ENCODE measurements around the gene NRSN2. TPM values are rescaled to one million over a fixed set of nuclear protein-coding genes. Genes with fewer than 3 reads are reported as not detected.

Gene NRSN2, protein sequence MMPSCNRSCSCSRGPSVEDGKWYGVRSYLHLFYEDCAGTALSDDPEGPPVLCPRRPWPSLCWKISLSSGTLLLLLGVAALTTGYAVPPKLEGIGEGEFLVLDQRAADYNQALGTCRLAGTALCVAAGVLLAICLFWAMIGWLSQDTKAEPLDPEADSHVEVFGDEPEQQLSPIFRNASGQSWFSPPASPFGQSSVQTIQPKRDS
- total RNA-seq: 1 to 10 TPM; 9.5 to 9.7 TPM

DNA sequence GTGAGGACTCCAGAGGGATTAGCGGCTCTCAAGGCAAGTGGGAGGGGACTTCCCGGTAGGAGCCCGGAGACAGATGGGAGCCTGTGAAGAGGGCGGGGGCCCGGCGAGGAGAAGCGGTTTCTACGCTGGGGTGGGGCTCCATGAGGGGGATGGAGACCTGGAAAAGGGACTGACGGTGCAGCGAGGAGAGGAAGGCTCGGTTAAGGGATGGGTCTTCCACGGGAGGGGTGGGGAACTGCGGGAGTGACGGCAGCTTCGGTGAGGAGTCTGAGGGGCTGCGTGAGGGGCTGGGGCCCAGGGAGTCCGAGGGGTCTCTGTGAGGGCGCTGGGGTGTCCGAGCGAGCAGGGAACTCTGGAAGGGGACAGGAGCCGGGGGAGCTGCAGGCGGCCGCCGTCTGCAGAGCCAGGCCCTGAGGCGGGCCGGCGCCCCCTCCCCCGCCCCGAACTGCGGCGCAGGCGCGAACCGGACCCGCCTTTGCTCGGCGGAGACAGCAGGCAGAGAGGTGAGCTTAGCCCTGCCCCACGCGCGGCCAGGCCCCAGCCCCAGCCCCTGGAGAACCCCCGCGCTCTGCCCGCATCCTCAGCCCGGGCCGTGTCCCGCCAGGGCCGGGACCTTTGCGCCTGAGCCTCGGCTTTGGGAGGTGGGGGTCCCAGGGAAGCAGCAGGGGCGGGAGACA is at the start of gene NRSN2:
TSS of gene NRSN2 (plus strand) at position 472 of the 677 bp plus-strand sequence. CDS start 2,533 bp downstream, outside the sequence.
- intact Hi-C loops (cut with micrococcal nuclease): no loop called here
- Mint-ChIP-seq H3K9me3 (peaks cover 6% of the 10 kb centered on the region), H3K27me3 (no peaks in the 10 kb centered on the region), H3K4me3 (peak within 1 kb of the TSS; percentile 87), H3K27ac (peak within 1 kb of the TSS; percentile 63), H3K36me3 (peaks cover 6% of the 10 kb centered on the region), H3K4me1 (ENCODE audit: low read depth) (peaks cover 12% of the 10 kb centered on the region)
- peak; percentile 44 for DNase-seq
- ChIA-PET POLR2A (interaction anchor here (0.5 kb wide), 1 partner anchor 61 kb away, joined by 3 read pairs; the partner anchor contains the start of gene RBCK1), CTCF (interaction anchor here (0.5 to 4.2 kb wide), 4 partner anchors 8 to 85 kb away, joined by 3 to 37 read pairs (median 8); partner anchors contain the start of gene TRIB3)

DNA sequence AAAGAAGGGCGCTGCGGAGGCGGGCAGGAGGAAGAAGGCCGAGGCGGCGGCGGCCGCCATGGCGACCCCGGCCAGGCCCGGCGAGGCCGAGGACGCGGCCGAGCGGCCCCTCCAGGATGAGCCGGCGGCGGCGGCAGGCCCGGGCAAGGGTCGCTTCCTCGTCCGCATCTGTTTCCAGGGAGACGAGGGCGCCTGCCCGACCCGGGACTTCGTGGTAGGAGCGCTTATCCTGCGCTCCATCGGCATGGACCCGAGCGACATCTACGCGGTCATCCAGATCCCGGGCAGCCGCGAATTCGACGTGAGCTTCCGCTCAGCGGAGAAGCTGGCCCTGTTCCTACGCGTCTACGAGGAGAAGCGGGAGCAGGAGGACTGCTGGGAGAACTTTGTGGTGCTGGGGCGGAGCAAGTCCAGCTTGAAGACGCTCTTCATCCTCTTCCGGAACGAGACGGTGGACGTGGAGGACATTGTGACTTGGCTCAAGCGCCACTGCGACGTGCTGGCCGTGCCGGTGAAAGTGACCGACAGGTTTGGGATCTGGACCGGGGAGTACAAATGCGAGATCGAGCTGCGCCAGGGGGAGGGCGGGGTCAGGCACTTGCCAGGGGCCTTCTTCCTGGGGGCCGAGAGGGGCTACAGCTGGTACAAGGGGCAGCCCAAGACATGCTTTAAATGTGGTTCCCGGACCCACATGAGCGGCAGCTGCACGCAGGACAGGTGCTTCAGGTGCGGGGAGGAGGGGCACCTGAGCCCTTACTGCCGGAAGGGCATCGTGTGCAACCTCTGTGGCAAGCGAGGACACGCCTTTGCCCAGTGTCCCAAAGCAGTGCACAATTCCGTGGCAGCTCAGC is 48.8 kb upstream of the NRSN2 start:
- Mint-ChIP-seq H3K4me3 (peak overlapping the region; percentile 88), H3K9me3 (no peaks in the 10 kb centered on the region)

DNA sequence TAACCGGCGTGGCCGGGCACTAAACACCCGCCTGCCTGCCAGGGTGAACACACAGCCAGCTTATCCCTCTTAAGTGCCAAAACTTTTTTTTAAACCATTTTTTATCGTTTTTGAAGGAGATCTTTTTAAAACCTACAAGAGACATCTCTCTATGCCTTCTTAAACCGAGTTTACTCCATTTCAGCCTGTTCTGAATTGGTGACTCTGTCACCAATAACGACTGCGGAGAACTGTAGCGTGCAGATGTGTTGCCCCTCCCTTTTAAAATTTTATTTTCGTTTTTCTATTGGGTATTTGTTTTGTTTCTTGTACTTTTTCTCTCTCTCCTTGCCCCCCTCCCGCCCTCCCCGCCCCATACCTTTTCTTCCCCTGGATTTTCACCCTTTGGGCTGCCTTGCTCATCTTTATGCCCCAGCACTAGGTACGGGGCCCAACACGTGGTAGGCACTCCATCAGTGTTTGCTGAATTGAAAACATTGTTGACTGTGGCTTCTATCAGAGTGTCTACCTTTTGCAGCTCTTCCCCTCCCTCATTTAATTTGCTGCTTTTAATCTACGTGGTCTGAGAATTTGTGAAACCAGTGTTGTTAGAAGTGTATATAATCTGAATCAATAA is 48.0 kb upstream of the NRSN2 start:
- intact Hi-C loops (cut with micrococcal nuclease): loop anchor here (1.0 kb wide), 1 partner anchor 25 kb away; no protein-coding TSS in a partner anchor
- peaks cover 44% of the 10 kb centered on the region for H3K4me1 Mint-ChIP-seq (ENCODE audit: low read depth)
- CTCF ChIA-PET: interaction anchor here (0.6 to 4.4 kb wide), 5 partner anchors 11 to 49 kb away, joined by 3 to 25 read pairs (median 5); partner anchors contain the start of gene SOX12
- DNase-seq: no peak
- peak overlapping the region; percentile 95 for H3K27ac Mint-ChIP-seq
- peak overlapping the region; percentile 88 for H3K4me3 Mint-ChIP-seq
- H3K9me3 Mint-ChIP-seq: no peaks in the 10 kb centered on the region
- peaks cover 23% of the 10 kb centered on the region for H3K36me3 Mint-ChIP-seq
- H3K27me3 Mint-ChIP-seq: no peaks in the 10 kb centered on the region
- POLR2A ChIA-PET: interaction anchor here (2.0 to 2.4 kb wide), 2 partner anchors 26 to 33 kb away, joined by 9 to 17 read pairs; partner anchors contain the start of gene SOX12

More for the DNA sequence above, 48.8 kb upstream of the NRSN2 start:
- Mint-ChIP-seq H3K36me3 (peaks cover 23% of the 10 kb centered on the region), H3K27me3 (no peaks in the 10 kb centered on the region), H3K4me1 (ENCODE audit: low read depth) (peaks cover 44% of the 10 kb centered on the region), H3K27ac (peak overlapping the region; percentile 95)
- intact Hi-C loops (cut with micrococcal nuclease): loop anchor here (1.0 to 2.0 kb wide), 2 partner anchors 26 to 109 kb away; no protein-coding TSS in a partner anchor
- ChIA-PET CTCF (interaction anchor here (0.6 to 4.4 kb wide), 6 partner anchors 12 to 49 kb away, joined by 3 to 25 read pairs (median 4); partner anchors contain the start of gene SOX12), POLR2A (interaction anchor here (0.7 to 2.4 kb wide), 3 partner anchors 27 to 109 kb away, joined by 3 to 17 read pairs (median 9); partner anchors contain the start of gene SOX12)
- peak; percentile 68 for DNase-seq

DNA sequence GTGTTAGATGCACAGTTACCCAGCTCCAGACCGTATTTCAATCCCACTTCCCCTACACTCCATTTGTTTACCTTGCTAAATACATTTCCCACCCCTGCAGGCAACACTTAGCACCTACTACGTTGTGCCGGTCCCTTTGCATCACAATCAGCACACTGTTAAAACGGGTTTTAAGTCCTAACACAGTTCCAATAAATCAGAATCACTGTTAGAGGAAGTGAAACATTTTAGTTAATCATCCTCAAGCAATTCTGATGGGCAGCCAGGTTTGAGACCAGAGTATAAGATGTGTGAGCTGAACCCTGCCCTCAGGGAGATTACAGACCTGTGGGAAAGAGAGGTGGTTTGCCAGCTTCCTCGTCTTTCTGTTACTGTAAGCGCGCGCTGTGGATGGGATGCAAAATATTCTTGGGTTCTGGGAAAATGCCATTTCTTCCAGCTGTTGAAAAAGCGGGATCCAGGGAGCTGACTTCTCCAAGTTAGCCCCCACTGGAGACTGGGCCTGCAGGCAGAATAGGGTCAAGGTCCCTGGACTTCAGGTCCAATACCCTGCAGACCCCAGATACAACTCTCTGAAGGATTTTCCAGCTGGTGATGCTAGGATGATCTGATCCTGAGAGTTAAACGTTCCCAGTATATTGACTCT is 46.4 kb upstream of the NRSN2 start:
- Mint-ChIP-seq H3K4me1 (ENCODE audit: low read depth) (peaks cover 44% of the 10 kb centered on the region), H3K27me3 (no peaks in the 10 kb centered on the region), H3K27ac (peak overlapping the region; percentile 67), H3K9me3 (no peaks in the 10 kb centered on the region), H3K4me3 (peak overlapping the region; percentile 88), H3K36me3 (peaks cover 23% of the 10 kb centered on the region)
- POLR2A ChIA-PET: interaction anchor here (0.6 to 1.4 kb wide), 3 partner anchors 23 to 146 kb away, joined by 3 to 4 read pairs (median 4); no protein-coding TSS in a partner anchor
- intact Hi-C loops (cut with micrococcal nuclease): no loop called here
- CTCF ChIA-PET: interaction anchor here (0.9 to 4.4 kb wide), 4 partner anchors 10 to 30 kb away, joined by 3 to 25 read pairs (median 3); partner anchors contain the start of gene SOX12
- no peak for DNase-seq

DNA sequence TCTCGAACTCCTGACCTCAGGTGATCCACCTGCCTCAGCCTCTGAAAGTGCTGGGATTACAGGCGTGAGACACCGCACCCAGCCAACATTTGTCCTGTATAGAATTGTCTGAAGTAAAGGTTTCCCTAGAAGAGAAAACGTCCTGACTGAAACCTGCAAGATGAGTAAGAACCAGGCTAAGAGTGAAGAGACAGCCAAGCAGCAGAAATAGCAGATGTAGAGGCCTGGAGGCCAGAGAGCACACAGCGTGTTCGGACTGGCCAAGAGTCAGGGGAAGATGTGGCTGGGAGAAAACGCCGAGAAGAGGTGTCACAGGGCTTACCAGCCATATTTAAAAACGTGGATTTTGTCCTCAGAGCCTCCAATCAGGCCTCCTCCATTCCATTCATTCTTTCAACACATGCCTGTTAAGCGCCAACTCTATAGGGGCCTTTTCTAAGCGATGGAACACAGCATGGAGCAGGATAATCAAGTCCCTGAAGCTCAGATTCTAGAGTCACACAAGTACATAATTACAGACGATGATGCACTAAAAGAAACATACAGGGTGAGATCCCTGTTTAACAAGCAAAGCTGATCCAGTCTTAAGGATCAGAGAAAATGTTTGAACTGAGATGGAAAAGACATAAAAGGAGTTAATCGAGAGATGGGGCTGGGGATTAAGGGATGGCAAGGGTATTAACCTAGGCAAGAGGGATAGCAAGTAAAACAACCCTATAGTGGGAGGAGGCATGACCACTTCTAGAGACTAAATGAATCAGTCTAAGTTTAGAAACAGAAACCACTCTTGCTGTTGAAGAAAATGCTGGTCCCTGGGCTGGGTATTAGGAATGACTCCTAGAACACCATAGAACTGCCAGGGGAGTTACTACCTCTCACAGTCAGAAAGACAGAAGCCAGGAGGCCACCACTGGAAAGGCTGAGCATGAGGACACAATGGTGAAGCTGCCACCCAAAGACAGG is 44.7 kb upstream of the NRSN2 start:
- DNase-seq: no peak
- Mint-ChIP-seq H3K9me3 (no peaks in the 10 kb centered on the region), H3K27me3 (no peaks in the 10 kb centered on the region), H3K36me3 (peaks cover 23% of the 10 kb centered on the region), H3K4me3 (no peak overlapping the region), H3K4me1 (ENCODE audit: low read depth) (peaks cover 31% of the 10 kb centered on the region), H3K27ac (no peak overlapping the region)
- CTCF ChIA-PET: interaction anchor here (1.2 to 4.4 kb wide), 3 partner anchors 22 to 28 kb away, joined by 8 to 25 read pairs (median 8); no protein-coding TSS in a partner anchor
- POLR2A ChIA-PET: interaction anchor here (1.4 kb wide), 1 partner anchor 28 kb away, joined by 4 read pairs; no protein-coding TSS in a partner anchor
- intact Hi-C loops (cut with micrococcal nuclease): no loop called here

DNA sequence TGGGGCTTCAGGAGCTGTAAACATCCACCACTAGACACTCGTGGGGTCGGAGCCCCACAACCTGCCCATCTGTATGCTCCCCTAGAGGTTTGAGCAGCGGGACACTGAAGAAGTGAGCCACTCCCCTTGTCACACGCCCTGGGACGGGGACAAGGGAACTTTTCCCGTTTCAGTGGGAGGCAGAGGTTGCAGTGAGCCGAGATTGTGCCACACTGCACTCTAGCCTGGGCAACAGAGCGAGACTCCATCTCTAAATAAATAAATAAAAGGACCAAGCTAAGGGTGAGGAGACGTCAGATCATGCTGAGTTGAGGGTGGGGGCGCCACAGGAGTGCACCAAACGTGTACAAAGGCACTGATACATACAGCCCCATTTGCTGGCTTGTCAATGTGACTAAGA is 41.2 kb upstream of the NRSN2 start:
- no peaks in the 10 kb centered on the region for H3K27me3 Mint-ChIP-seq
- H3K36me3 Mint-ChIP-seq: peaks cover 3% of the 10 kb centered on the region
- H3K4me3 Mint-ChIP-seq: no peak overlapping the region
- DNase-seq: no peak
- CTCF ChIA-PET: no interaction called here
- H3K27ac Mint-ChIP-seq: no peak overlapping the region
- H3K9me3 Mint-ChIP-seq: no peaks in the 10 kb centered on the region
- intact Hi-C loops (cut with micrococcal nuclease): no loop called here
- peaks cover 25% of the 10 kb centered on the region for H3K4me1 Mint-ChIP-seq (ENCODE audit: low read depth)
- POLR2A ChIA-PET: no interaction called here

DNA sequence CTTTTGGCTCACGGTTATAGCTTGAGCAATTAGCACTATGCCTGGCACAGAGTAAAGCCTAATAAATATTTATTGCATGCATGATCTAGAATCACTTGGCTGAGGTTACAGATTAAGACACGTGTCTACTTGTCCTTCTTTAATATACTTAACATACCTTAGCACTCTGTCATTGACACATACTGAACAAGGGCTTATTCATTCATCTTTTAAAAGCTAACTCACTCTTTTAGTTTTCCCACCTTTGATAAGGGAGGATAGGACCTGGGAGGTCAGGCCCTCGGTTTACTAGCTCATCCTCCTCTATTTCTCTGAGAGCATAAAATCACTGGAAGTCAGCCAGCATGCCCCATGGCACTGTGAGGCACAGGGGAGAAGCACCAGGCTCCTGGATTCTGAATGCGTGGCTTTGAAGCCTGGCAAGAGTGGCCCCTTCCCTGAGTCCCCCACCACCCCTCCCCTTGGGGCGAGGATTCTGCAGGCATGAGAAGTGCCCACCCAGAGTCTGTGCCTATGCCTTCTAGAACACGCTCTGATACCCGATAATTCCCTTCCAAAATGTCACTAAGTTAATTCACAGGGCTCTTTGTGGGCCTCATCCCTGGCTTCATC is 38.4 kb upstream of the NRSN2 start:
- H3K9me3 Mint-ChIP-seq: no peaks in the 10 kb centered on the region
- H3K36me3 Mint-ChIP-seq: no peaks in the 10 kb centered on the region
- peaks cover 10% of the 10 kb centered on the region for H3K4me1 Mint-ChIP-seq (ENCODE audit: low read depth)
- H3K27ac Mint-ChIP-seq: no peak overlapping the region
- no peak for DNase-seq
- POLR2A ChIA-PET: no interaction called here
- intact Hi-C loops (cut with micrococcal nuclease): no loop called here
- no peak overlapping the region for H3K4me3 Mint-ChIP-seq
- no peaks in the 10 kb centered on the region for H3K27me3 Mint-ChIP-seq
- CTCF ChIA-PET: interaction anchor here (2.1 kb wide), 1 partner anchor 21 kb away, joined by 7 read pairs; no protein-coding TSS in a partner anchor

DNA sequence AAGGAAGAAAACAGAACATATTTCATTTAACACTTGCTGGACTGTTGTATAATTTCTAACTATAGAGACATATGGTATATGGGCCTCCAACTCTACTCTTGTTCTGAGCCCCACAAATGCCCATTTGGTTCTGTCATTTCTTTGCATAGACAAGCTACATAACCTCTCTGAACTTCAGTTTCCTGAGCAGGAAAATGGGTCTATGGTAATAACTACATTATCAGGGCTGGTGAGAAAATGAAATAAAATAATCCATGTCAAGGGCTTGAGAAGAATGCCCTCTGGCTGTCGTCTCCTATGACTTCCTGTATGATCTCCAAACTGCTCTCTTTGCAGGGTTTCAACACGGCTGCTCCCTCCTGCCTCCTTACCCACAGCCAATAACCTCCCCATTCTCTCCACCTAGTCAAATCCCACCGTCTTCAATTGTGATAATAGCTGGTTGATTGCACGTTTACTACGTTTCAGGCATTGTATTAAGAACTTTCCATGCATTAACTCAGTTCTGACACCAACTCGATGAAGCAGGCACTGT is 37.5 kb upstream of the NRSN2 start:
- CTCF ChIA-PET: interaction anchor here (1.4 to 2.1 kb wide), 3 partner anchors 11 to 22 kb away, joined by 4 to 7 read pairs (median 5); no protein-coding TSS in a partner anchor

DNA sequence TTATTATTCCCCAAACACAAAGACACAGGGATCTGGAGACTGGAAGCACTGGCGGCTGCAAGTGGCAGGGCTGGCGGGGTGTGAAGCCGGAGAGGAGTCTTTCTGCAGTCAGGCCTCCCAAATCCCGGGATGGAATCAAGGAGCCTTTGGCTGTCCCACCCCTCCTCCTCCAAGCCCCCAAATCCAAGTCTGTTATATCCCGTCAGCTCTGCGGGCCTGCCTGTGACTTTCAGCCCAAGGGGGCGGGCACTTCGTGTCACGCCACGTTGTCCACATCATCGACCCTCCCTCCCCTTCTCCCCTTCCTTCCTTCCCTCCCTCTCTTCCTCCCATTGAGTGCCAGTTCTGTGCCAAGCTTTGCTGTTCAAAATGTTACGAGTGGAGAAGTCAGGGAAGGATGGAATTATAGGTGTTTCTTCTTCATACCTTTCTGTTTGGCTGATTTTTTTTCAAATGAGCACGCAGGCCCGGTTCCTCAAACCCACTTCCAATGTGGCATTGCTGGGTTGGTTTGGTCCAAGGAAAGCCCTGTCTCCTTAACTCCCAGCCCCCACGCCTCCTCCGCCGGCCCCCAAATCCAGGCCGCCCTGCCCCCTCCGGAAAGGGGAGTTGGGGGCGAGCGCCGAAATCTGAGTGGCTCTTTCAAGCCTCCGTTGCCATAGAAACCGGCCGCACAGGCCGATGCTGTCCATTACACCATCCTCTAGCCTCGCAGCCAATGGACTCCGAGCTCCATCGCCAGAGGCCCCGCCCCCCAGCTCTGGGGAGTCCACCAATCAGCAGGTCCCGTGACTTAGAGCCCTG is 36.9 kb upstream of the NRSN2 start:
- H3K4me1 Mint-ChIP-seq (ENCODE audit: low read depth): peaks cover 10% of the 10 kb centered on the region
- intact Hi-C loops (cut with micrococcal nuclease): loop anchor here (1.0 kb wide), 1 partner anchor 15 kb away; the partner anchor contains the start of gene SOX12
- H3K27me3 Mint-ChIP-seq: no peaks in the 10 kb centered on the region
- ChIA-PET POLR2A (interaction anchor here (0.9 kb wide), 1 partner anchor 13 kb away, joined by 3 read pairs; the partner anchor contains the start of gene ZCCHC3), CTCF (interaction anchor here (1.0 to 1.7 kb wide), 3 partner anchors 9 to 21 kb away, joined by 3 to 5 read pairs (median 4); no protein-coding TSS in a partner anchor)
- H3K36me3 Mint-ChIP-seq: no peaks in the 10 kb centered on the region
- H3K9me3 Mint-ChIP-seq: no peaks in the 10 kb centered on the region
- peak overlapping the region; percentile 62 for H3K4me3 Mint-ChIP-seq
- no peak overlapping the region for H3K27ac Mint-ChIP-seq
- peak; percentile 89 for DNase-seq

More for the DNA sequence above, 37.5 kb upstream of the NRSN2 start:
- DNase-seq: no peak
- POLR2A ChIA-PET: interaction anchor here (0.9 kb wide), 1 partner anchor 12 kb away, joined by 3 read pairs; the partner anchor contains the start of gene ZCCHC3
- Mint-ChIP-seq H3K4me1 (ENCODE audit: low read depth) (peaks cover 10% of the 10 kb centered on the region), H3K27me3 (no peaks in the 10 kb centered on the region), H3K36me3 (no peaks in the 10 kb centered on the region), H3K4me3 (no peak overlapping the region), H3K9me3 (no peaks in the 10 kb centered on the region), H3K27ac (no peak overlapping the region)
- intact Hi-C loops (cut with micrococcal nuclease): no loop called here

Data from activated CD4-positive, alpha-beta memory T cell treated with anti-CD3 and anti-CD28 coated beads for 36 hours (primary cell).